Rectal smooth muscle tissue (tissue), 1 donor: Measurements from ENCODE around the gene EHBP1.
"Not testable (repeated sequence)": the region's sequence is repeated elsewhere in the genome, so short reads cannot be mapped to it uniquely, and the experiment has no call there.

Experiments used
- H3K27ac ChIP-seq: one replicate; pipeline ENCODE4 v1.7.0; 2013; ENCODE audit warnings: low read depth, low read length, inconsistent platforms
- H3K27me3 ChIP-seq: one replicate; pipeline ENCODE4 v1.7.0; 2013; ENCODE audit warnings: low read length; ENCODE audit not compliant: control insufficient read depth, insufficient read depth
- H3K36me3 ChIP-seq: one replicate; pipeline ENCODE4 v1.7.0; 2013; ENCODE audit warnings: low read length; ENCODE audit not compliant: control insufficient read depth, insufficient read depth
- H3K4me1 ChIP-seq: one replicate; pipeline ENCODE4 v1.7.0; 2013; ENCODE audit warnings: low read length; ENCODE audit not compliant: control insufficient read depth, insufficient read depth
- H3K4me3 ChIP-seq: one replicate; pipeline ENCODE4 v1.7.0; 2013; ENCODE audit warnings: low read length
- H3K9ac ChIP-seq: one replicate; pipeline ENCODE4 v1.7.0; 2013; ENCODE audit warnings: low read length

The EHBP1 gene

DNA sequence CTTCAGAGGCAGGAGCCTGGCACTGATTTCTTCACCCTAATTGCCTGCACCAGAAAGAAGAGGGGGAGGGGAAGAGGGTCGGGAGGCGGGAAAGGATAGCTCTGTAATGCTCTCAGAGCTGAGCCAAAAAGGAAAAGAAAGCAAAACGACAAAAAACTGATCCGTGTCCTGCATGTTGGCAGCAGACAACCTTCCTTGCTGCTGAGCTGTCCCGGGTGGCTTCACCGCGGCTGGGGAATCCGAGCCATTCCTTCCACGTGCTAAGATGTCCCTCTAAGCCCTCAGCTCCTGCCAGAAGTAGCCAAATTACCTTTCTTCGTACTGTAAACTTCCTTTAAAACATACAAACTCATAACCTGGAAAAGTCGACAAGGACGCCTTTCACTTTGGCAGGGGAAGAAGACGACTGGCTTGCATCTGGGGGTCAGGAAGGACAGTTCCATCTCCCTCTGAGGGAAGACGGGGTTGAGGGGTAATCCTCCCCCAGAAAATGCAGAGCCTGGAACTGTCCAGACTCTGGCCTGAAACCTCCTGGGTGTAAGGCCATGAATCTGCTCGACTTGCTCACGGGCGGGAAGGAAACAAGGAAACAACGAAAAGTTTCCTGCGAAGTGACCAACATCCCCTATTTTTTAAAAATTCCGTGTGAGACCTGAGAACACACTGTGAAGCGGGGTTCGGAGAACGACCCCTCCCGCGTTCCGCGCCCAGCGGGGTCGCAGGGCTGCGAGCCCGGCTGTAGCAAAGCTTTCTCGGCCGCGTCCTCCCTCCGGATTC lies 352.8 kb downstream of the EHBP1 start:
- Histone ChIP-seq H3K36me3 (no peaks in the 10 kb centered on the region), H3K27me3 (peaks cover 56% of the 10 kb centered on the region), H3K27ac (no peak overlapping the region), H3K4me3 (peak overlapping the region; percentile 30), H3K4me1 (peaks cover 10% of the 10 kb centered on the region), H3K9ac (no peak overlapping the region)

DNA sequence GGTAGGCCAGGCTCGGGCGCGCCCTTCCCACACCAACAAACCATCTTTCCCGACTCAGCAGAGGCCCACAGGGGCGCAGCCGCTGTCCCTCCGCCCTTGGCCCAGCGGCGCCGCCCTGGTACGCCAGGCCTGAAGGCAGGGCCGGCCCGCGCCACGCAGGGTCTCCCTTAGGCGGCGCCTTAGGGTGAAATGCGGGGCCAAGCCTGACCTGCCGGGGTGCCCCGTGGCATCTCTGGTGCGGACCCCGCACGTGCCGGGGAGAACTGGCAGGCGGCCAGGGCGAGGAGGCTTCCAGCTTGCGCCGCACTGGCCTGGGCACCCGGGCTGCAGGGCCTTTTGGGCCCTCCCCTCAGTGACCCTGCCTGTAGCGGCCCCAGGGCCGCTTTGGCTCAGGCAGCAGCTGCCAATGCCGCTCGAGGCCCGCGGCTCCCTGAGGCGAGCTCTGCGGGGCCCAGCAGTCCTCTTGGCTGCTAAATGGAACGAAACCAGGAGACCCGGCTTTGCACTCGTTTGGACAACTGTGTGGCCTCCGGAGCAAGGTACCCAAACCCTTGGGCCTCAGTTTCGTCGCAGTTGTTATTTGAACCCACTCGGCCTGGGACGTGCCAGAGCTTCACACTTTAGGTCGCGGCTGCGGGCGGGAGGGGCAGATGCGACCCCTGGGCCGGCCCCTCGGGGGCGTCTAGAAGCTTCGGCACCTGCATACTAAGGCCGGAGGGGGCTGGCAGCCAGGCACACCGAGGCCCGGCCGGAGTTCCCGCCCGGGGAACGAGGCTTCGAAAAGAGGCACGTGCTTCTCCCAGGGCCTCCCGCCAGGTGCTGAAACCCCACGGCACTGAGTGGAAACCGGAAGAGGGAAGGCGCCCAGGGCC lies 353.6 kb downstream of the EHBP1 start:
- Histone ChIP-seq H3K9ac (no peak overlapping the region), H3K27me3 (peaks cover 54% of the 10 kb centered on the region), H3K4me1 (peaks cover 9% of the 10 kb centered on the region), H3K4me3 (peak overlapping the region; percentile 30), H3K27ac (no peak overlapping the region), H3K36me3 (no peaks in the 10 kb centered on the region)

DNA sequence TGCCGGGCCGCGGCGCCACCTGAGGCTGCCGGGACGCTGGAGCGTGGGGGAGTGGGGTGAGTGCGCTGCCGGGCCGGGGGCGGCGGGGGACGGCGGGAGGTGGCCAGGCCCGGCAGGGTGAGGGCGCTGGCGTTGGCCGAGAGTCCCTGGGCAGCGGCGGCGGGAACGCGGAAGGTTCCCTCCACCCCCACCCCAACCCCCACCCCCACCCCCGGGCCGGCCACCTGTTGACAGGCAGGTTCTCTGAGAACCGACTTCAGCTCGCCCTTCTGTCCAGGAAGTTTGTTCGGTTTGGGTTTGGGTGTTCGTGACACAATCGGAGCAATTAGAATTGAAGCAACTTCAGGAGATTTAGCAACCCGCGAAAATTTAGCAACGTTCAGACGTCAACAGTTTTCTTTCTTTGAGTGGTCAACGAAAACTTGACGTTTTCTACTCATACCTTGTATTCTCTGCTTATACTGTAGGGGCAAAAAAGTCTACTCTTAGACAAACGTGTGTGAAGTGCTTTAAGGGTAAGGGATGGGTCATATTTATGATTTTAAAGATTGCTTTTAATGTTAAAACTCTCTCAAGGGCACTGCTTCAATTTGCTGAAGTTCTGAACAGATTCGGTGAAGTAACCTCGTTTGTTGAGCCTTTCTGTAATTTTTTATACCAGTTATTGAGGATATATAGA lies 354.4 kb downstream of the EHBP1 start:
- no peak overlapping the region for H3K4me3 ChIP-seq
- peaks cover 46% of the 10 kb centered on the region for H3K27me3 ChIP-seq
- no peak overlapping the region for H3K9ac ChIP-seq
- peaks cover 5% of the 10 kb centered on the region for H3K4me1 ChIP-seq
- H3K27ac ChIP-seq = no peak overlapping the region
- H3K36me3 ChIP-seq = no peaks in the 10 kb centered on the region

DNA sequence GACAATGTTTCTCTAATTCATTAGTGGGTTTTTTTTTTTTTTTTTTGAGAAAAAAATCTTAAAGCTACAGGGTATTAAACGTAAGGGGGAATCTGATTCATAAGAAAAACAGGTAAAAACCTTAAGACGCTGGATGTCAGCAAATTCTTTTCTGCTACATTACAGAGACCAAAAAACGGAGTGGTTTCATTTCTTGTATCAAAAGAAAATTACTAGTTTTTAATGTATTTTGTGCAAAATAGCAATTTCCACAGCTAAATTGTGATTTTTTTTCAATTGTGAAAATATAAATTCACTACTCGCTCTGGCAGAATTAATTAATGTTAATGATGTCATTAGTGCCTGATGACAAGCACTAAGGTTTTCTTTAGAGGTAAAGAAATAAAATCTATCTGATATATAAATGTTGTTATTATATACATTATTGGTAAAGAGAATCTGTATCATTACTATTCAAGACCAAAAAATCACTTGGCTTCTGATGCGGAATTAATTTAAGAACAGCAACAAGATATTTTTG lies 355.0 kb downstream of the EHBP1 start:
- Histone ChIP-seq H3K4me3 (no peak overlapping the region), H3K9ac (no peak overlapping the region), H3K4me1 (peaks cover 5% of the 10 kb centered on the region), H3K36me3 (no peaks in the 10 kb centered on the region), H3K27me3 (peaks cover 40% of the 10 kb centered on the region), H3K27ac (no peak overlapping the region)

DNA sequence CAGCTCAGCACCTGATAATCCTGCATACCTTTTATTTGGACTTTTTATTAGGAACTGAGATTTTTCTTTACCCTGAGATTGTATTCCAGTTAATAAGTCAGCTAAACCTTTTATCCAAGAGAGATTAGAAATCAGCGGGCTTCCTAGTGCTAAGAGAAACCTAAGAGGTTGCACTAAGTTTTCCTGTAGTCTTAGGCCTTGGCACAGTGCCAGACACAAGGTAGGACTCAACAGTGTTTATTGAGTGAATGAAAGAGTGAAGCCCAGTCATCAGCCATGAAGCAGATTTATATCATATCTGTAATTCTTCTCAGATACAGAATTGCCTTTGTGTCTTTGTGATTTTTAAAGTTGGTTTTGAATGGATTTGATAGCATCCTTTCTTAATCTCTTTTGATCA lies 358.7 kb downstream of the EHBP1 start:
- H3K27ac ChIP-seq = no peak overlapping the region
- H3K4me3 ChIP-seq = no peak overlapping the region
- H3K27me3 ChIP-seq = peaks cover 8% of the 10 kb centered on the region
- H3K9ac ChIP-seq = no peak overlapping the region
- no peaks in the 10 kb centered on the region for H3K4me1 ChIP-seq
- no peaks in the 10 kb centered on the region for H3K36me3 ChIP-seq

DNA sequence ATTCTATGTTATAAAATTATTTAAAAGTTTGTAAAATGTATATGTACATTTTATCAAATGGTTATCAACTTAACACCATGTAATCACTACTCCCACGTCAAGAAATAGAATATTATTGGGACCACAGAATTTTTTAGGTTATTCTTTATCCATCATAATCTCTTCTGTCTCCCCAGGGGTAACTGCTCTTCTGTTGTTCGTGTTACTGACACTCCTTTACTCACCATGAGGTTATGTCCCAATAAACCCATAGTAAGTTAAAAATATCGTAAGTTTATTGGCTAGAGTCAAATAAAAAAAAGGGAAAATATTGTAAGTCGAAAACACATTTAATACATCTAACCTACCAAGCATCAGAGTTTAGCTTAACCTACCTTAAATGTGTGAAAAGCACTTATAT lies 359.1 kb downstream of the EHBP1 start:
- H3K4me3 ChIP-seq = no peak overlapping the region
- no peak overlapping the region for H3K9ac ChIP-seq
- peaks cover 4% of the 10 kb centered on the region for H3K27me3 ChIP-seq
- H3K36me3 ChIP-seq = no peaks in the 10 kb centered on the region
- no peak overlapping the region for H3K27ac ChIP-seq
- H3K4me1 ChIP-seq = no peaks in the 10 kb centered on the region

DNA sequence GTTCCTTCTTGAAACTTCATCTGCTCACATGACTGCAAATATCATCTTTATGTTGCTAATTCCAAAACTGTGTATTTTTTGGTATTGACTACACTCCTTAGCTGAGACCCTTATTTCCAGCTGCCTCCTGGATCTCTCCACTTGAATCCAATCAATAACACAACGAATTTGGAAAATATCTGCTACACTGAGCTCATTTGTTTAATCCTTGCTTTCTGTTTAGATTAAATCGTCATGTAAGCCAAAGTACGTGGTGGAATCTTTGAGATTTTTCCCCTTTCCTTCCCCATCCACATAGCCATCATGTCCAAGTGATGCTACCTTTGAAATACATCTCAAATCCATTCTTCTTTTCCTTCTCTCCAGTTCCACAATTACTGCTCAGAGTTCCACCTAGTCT lies 360.8 kb downstream of the EHBP1 start:
- H3K4me1 ChIP-seq = no peaks in the 10 kb centered on the region
- no peak overlapping the region for H3K27ac ChIP-seq
- H3K9ac ChIP-seq = no peak overlapping the region
- H3K4me3 ChIP-seq = no peak overlapping the region
- H3K36me3 ChIP-seq = no peaks in the 10 kb centered on the region
- H3K27me3 ChIP-seq = peaks cover 4% of the 10 kb centered on the region

DNA sequence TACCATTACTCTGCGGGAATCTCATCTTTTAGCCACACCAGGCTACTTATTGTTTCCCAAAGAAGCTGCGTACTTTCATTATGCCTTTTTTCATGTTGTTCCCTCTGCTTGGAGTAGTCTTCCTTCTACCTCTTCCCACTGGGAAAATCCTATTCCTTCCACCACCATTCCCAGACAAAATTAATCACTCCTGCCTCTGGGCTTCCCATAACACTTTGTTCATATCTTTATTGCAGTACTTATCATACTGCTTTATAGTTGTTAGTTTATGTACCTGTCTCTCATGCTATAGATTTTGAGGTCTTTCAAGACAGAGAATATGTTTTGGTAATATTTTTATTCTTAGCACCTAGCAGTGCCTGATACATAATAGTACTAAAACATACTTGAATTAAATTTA lies 361.3 kb downstream of the EHBP1 start:
- Histone ChIP-seq H3K27me3 (peaks cover 4% of the 10 kb centered on the region), H3K4me3 (no peak overlapping the region), H3K4me1 (no peaks in the 10 kb centered on the region), H3K36me3 (no peaks in the 10 kb centered on the region), H3K27ac (no peak overlapping the region), H3K9ac (no peak overlapping the region)

DNA sequence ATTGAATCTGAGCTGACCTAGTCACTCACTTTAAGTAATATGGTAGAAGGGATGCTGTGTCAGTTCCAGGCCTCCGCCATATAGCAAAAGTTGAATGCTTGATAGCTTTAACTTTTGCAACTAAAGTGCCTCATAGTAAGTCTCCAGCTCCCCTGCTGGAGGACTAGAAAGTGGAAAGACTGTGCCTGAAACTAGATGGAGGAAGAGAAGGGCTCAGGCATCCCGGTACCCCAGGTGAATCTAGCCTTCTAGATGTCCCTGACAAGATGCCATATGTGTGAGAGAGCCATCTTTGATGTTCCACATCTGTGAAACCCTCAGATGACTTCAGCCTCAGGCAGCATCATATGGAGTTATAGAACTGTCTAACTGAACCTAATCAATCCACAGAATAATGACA lies 366.2 kb downstream of the EHBP1 start:
- Histone ChIP-seq H3K9ac (no peak overlapping the region), H3K4me1 (no peaks in the 10 kb centered on the region), H3K4me3 (no peak overlapping the region), H3K36me3 (no peaks in the 10 kb centered on the region), H3K27ac (no peak overlapping the region), H3K27me3 (peaks cover under 1% of the 10 kb centered on the region)

DNA sequence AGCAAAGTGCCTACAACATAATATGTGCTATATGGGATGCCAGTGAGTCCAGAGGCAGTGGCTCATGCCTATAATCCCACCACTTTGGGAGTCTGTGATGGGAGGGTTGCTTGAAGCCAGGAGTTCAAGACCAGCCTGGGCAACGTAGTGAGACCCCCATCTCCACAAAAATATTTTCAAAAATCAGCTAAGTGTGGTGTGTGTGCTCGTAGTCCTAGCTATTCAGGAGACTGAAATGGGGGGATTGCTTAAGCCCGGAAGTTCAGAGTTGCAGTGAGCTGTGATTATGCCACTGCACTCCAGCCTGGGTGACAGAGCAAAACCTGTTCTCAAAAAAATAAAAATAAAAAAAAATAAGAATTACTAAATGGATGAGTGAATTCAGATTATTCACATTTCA lies 368.5 kb downstream of the EHBP1 start:
- Histone ChIP-seq H3K36me3 (no peaks in the 10 kb centered on the region), H3K4me3 (no peak overlapping the region), H3K4me1 (no peaks in the 10 kb centered on the region), H3K27me3 (no peaks in the 10 kb centered on the region), H3K9ac (no peak overlapping the region), H3K27ac (no peak overlapping the region)

DNA sequence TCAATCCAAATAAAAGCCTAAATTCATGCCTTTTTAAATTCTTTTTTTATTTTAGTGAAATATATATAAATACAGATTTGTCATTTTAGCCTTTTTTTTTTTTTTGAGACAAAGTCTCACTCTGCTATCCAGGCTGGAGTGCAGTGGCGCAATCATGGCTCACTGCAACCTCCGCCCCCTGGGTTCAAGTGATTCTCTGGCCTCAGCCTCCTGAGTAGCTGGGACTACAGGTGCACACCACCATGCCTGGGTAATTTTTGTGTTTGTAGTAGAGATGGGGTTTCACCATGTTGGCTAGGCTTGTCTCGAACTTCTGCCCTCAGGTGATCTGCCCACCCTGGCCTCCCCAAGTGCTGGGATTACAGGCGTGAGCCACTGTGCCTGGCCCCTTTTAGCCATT lies 368.9 kb downstream of the EHBP1 start:
- not testable (repeated sequence) for H3K27ac ChIP-seq, H3K36me3 ChIP-seq, H3K27me3 ChIP-seq, H3K9ac ChIP-seq, H3K4me1 ChIP-seq, H3K4me3 ChIP-seq

DNA sequence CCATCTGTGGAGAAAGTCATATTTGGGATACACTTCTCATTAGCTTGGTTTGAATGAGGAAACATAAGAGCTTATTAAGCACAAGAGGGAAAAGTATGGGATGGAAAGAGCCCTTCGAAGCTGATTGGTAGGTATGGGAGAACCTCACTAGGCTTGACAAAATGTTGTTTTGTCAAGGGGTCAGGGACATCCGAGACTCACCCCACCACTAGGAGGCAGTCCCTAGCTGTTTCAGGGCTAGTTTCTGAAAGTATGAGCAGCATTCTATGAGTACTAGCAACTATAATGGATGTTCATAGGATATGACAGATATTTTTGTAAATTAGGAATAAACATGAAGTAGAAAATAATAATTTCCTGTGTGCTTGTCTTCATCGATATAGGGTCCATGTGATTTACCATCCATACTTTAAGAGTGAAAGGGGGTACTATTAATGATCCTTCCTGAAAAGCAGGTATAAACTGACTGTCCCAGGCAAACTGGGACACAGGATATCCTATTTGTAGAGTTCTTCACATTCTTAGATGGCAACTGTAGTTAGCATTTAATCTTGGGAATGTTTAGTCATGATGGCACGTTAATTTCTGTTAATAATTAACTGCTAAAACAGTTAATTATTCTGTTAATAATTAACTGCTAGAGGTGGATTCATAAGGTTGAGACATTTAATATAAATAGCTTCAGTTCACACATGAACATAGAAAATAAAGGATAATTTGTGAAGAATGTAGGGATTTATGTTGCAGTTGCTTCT lies 373.5 kb downstream of the EHBP1 start:
- Histone ChIP-seq H3K27ac (no peak overlapping the region), H3K27me3 (no peaks in the 10 kb centered on the region), H3K36me3 (no peaks in the 10 kb centered on the region), H3K9ac (no peak overlapping the region), H3K4me1 (no peaks in the 10 kb centered on the region), H3K4me3 (no peak overlapping the region)
